ENCODE measurements around the gene STX2.

DNA sequence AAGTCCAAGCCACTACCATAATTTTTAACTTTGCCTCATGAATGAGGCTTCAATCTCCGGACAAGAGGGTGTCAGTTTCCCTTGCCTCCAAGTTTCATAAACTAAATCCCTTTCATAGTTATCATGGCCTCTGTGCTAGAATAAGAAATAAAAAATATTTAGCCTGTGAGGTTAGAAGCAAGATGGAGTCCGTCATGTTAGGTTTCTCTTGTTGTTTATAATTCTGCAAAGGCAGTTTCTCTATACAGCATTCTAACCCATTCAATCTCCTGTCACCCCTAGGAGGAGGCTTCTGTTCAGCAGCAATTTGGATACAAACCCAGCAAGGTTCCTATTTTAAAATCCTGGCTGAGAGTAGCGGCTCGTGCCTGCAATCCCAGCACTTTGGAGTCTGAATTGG is 17.0 kb upstream of the STX2 start:
- TF ChIP-seq CTCF (IDR thresholded peaks at IDR 0.05; ENCODE audit: low read length) (no peak), EZH2 (optimal IDR thresholded peaks at IDR 0.05; ENCODE audit: low read depth, low read length) (no peak)
